Vagina (tissue), 2 donors: ENCODE data around the gene TTC16. TPM values are rescaled to one million over a fixed set of nuclear protein-coding genes. Genes with fewer than 3 reads are reported as not detected.

Experiments
- DNase-seq, 2 donors: peaks; one replicate each; pipeline ENCODE4 v3.0.0-alpha.2; 2017; ENCODE audit errors: extremely low spot score in 2 of 2
- H3K27ac ChIP-seq: fragments of 200-600 bp; sonication (generic); one replicate; pipeline ENCODE4 v1.5.1; 2019
- H3K27me3 ChIP-seq: fragments of 200-600 bp; sonication (generic); one replicate; pipeline ENCODE4 v1.5.1; 2019
- H3K36me3 ChIP-seq, 2 donors: fragments of 200-600 bp; sonication (generic); one replicate each; pipeline ENCODE4 v1.5.1; 2017 to 2019
- H3K4me1 ChIP-seq: fragments of 200-600 bp; sonication (generic); one replicate; pipeline ENCODE4 v1.5.1; 2019
- H3K4me3 ChIP-seq, 2 donors: fragments of 200-600 bp; sonication (generic); 1 replicate in 1 of 2; 2 replicates in 1 of 2; pipeline ENCODE4 v1.5.1; 2016 to 2019
- H3K9me3 ChIP-seq: fragments of 200-600 bp; sonication (generic); one replicate; pipeline ENCODE4 v1.5.1; 2019
- CTCF ChIP-seq, 3 experiments: fragments of 450-650 bp in 2 of 3; fragments of 200-600 bp in 1 of 3; sonication (generic) in 1 of 3; IDR thresholded peaks; one replicate each; pipeline ENCODE4 v1.5.1; 2017 to 2019; ENCODE audit warnings: antibody characterized with exemption in 3 of 3, mild to moderate bottlenecking in 2 of 3, moderate library complexity in 2 of 3
- POLR2A ChIP-seq, 2 donors: fragments of 450-650 bp; IDR thresholded peaks; one replicate each; pipeline ENCODE4 v1.6.1; 2017; ENCODE audit warnings: antibody characterized with exemption in 2 of 2, mild to moderate bottlenecking in 2 of 2, moderate library complexity in 2 of 2
- POLR2AphosphoS5 ChIP-seq, 2 donors: sonication (generic); formaldehyde crosslinking; IDR thresholded peaks; one replicate each; pipeline ENCODE4 v1.9.0; 2017; ENCODE audit warnings: antibody characterized with exemption in 2 of 2, mild to moderate bottlenecking in 2 of 2, low read depth in 1 of 2; ENCODE audit not compliant: insufficient read depth in 1 of 2
- intact Hi-C: fragments of 100-400 bp; cut with DNase I; formaldehyde crosslinking; loops from one replicate; pipeline ENCODE4 v1.15.1; 2023
- total RNA-seq: library from RNA; depleted of rRNA; stranded (reverse); fragments of >200 nt; gene quantifications from one replicate; pipeline ENCODE4 v1.2.3, GENCODE V29; 2016

TTC16 gene
- total RNA-seq, 1 donor from 2014 or later = 0.25 TPM

GRCh38 chr9:127761061-127761460 lies 45.2 kb downstream of the TTC16 start:
- Histone ChIP-seq H3K36me3 (no peaks in the 10 kb centered on the region), H3K4me1 (peaks cover 6% of the 10 kb centered on the region), H3K27me3 (no peaks in the 10 kb centered on the region), H3K27ac (no peak overlapping the region), H3K4me3 (no peak overlapping the region), H3K9me3 (no peaks in the 10 kb centered on the region)
- DNase-seq = no peak
- intact Hi-C loops = no loop called here
- TF ChIP-seq POLR2A (IDR thresholded peaks at IDR 0.05) (no peak), POLR2AphosphoS5 (IDR thresholded peaks at IDR 0.05; ENCODE audit: insufficient read depth in 1 of 2, low read depth in 1 of 2) (no peak), CTCF (IDR thresholded peaks at IDR 0.05) (no peak)

GRCh38 chr9:127761491-127761956 lies 45.6 kb downstream of the TTC16 start:
- H3K27ac ChIP-seq = no peak overlapping the region
- intact Hi-C loops = no loop called here
- DNase-seq = no peak
- H3K4me3 ChIP-seq = no peak overlapping the region
- H3K9me3 ChIP-seq = no peaks in the 10 kb centered on the region
- TF ChIP-seq POLR2A (IDR thresholded peaks at IDR 0.05) (no peak), CTCF (IDR thresholded peaks at IDR 0.05) (no peak), POLR2AphosphoS5 (IDR thresholded peaks at IDR 0.05; ENCODE audit: insufficient read depth in 1 of 2, low read depth in 1 of 2) (no peak)
- no peaks in the 10 kb centered on the region for H3K27me3 ChIP-seq
- H3K4me1 ChIP-seq = peaks cover 6% of the 10 kb centered on the region
- H3K36me3 ChIP-seq = no peaks in the 10 kb centered on the region

GRCh38 chr9:127762111-127762676 lies 46.3 kb downstream of the TTC16 start:
- intact Hi-C loops = no loop called here
- H3K9me3 ChIP-seq = no peaks in the 10 kb centered on the region
- H3K36me3 ChIP-seq = no peaks in the 10 kb centered on the region
- no peaks in the 10 kb centered on the region for H3K27me3 ChIP-seq
- peaks cover 11% of the 10 kb centered on the region for H3K4me1 ChIP-seq
- H3K4me3 ChIP-seq = no peak overlapping the region
- no peak overlapping the region for H3K27ac ChIP-seq
- TF ChIP-seq CTCF (IDR thresholded peaks at IDR 0.05) (no peak), POLR2AphosphoS5 (IDR thresholded peaks at IDR 0.05; ENCODE audit: insufficient read depth in 1 of 2, low read depth in 1 of 2) (no peak), POLR2A (IDR thresholded peaks at IDR 0.05) (no peak)
- no peak for DNase-seq

GRCh38 chr9:127763918-127764384 lies 48.1 kb downstream of the TTC16 start:
- H3K27ac ChIP-seq = no peak overlapping the region
- no peaks in the 10 kb centered on the region for H3K36me3 ChIP-seq
- DNase-seq = no peak
- intact Hi-C loops = no loop called here
- no peaks in the 10 kb centered on the region for H3K9me3 ChIP-seq
- H3K4me3 ChIP-seq = no peak overlapping the region
- no peaks in the 10 kb centered on the region for H3K27me3 ChIP-seq
- H3K4me1 ChIP-seq = peaks cover 22% of the 10 kb centered on the region
- peak in 2 of 3 experiments; percentile 5 to 32 for TF ChIP-seq CTCF (IDR thresholded peaks at IDR 0.05)
- TF ChIP-seq POLR2A (IDR thresholded peaks at IDR 0.05) = no peak
- TF ChIP-seq POLR2AphosphoS5 (IDR thresholded peaks at IDR 0.05; ENCODE audit: insufficient read depth in 1 of 2, low read depth in 1 of 2) = peak in 1 of 2 donors; percentile 51

- Histone ChIP-seq H3K4me1 (peaks cover 29% of the 10 kb centered on the region), H3K9me3 (no peaks in the 10 kb centered on the region), H3K27ac (no peak overlapping the region), H3K36me3 (no peaks in the 10 kb centered on the region), H3K27me3 (no peaks in the 10 kb centered on the region), H3K4me3 (no peak overlapping the region)
- no peak for DNase-seq
- TF ChIP-seq POLR2A (IDR thresholded peaks at IDR 0.05) = no peak
- no peak for TF ChIP-seq CTCF (IDR thresholded peaks at IDR 0.05)
- no peak for TF ChIP-seq POLR2AphosphoS5 (IDR thresholded peaks at IDR 0.05; ENCODE audit: insufficient read depth in 1 of 2, low read depth in 1 of 2)
- intact Hi-C loops = no loop called here
Observed at GRCh38 chr9:127765418-127765817, 49.5 kb downstream of the TTC16 start.
